NCI-H526 treated with DMSO at 0.1 percent for 48 hours (cell line): Measurements from ENCODE around the gene EXOC2.
"Not testable (repeated sequence)": the region's sequence is repeated elsewhere in the genome, so short reads cannot be mapped to it uniquely, and the experiment has no call there.

Experiments
- DNase-seq: peaks from one replicate; lab custom pipeline; 2025; lab: John Stamatoyannopoulos, UW

EXOC2 gene

GRCh38 chr6:680666-681340, 12.1 kb downstream of the EXOC2 start:
- DNase-seq: no peak

- no peak for DNase-seq
Observed at GRCh38 chr6:680251-680650, 12.7 kb downstream of the EXOC2 start.

DNA sequence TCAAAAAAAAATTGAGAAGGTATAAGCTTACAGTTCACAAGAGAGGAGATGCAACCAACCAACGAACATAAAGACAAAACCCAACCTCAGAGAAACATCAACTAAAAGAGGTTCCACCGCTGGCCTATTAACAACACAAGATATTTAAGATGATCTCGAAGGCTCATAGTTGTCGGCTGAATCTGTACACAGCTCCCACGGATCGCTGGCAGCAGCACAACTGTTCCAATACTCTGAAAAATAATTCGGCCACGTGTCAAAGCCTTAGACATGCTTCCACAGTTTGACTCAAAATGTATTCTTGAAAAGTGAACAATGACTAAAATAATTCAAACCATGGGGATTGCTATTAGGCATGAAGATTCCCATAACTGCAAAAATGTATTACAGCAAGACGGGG, 13.7 kb downstream of the EXOC2 start:
- no peak for DNase-seq

GRCh38 chr6:678520-678919, 14.4 kb downstream of the EXOC2 start:
- no peak for DNase-seq

- no peak for DNase-seq
Observed at GRCh38 chr6:677919-678318, 15.0 kb downstream of the EXOC2 start.

- DNase-seq: no peak
Observed at GRCh38 chr6:674956-675355, 18.0 kb downstream of the EXOC2 start.

GRCh38 chr6:674406-674805, 18.5 kb downstream of the EXOC2 start:
- no peak for DNase-seq

GRCh38 chr6:667253-667927, 25.5 kb downstream of the EXOC2 start:
- DNase-seq: no peak

DNA sequence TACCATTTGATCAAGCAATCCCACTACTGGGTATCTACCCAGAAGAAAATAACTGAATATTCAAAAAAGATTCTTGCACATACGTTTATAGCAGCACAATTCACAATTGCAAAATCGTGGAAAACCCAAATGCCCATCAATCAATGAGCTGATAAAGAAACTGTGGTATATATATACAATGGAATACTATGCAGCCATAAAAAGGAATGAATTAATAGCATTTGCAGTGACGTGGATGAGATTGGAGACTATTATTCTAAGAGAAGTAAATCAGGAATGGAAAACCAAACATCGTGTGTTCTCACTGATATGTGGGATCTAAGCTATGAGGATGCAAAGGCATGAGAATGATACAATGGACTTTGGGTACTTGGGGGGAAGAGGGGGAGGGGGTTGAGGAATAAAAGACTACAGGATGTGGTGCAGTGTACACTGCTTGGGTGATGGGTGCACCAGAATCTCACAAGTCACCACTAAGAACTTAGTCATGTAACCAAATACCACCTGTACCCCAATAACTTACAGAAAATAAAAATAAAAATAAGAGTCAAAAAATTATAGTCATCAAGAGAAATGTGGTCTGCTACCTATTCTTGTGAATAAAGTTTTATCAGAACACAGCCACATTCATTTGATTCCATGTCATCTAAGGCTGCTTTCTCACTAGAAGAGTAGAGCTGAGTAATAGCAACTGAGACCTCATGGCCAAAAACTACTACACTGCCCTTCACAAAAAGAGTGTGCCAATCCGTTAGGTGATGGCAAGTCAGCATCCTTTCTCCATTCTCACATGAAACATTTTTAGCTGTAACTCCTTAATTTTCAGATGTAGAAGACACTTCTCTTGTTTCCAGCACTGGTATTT, 27.3 kb downstream of the EXOC2 start:
- no peak for DNase-seq

DNA sequence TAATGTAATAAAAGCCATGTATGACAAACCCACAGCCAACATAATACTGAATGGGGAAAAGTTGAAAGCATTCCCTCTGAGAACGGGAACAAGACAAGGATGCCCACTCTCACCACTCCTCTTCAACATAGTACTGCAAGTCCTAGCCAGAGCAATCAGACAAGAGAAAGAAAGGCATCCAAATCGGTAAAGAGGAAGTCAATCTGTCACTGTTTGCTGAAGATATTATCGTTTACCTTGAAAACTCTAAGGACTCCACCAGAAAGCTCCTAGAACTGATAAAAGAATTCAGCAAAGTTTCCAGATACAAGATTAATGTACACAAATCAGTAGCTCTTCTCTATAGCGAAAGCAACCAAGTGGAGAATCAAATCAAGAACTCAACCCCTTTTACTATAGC, 29.2 kb downstream of the EXOC2 start:
- not testable (repeated sequence) for DNase-seq

DNA sequence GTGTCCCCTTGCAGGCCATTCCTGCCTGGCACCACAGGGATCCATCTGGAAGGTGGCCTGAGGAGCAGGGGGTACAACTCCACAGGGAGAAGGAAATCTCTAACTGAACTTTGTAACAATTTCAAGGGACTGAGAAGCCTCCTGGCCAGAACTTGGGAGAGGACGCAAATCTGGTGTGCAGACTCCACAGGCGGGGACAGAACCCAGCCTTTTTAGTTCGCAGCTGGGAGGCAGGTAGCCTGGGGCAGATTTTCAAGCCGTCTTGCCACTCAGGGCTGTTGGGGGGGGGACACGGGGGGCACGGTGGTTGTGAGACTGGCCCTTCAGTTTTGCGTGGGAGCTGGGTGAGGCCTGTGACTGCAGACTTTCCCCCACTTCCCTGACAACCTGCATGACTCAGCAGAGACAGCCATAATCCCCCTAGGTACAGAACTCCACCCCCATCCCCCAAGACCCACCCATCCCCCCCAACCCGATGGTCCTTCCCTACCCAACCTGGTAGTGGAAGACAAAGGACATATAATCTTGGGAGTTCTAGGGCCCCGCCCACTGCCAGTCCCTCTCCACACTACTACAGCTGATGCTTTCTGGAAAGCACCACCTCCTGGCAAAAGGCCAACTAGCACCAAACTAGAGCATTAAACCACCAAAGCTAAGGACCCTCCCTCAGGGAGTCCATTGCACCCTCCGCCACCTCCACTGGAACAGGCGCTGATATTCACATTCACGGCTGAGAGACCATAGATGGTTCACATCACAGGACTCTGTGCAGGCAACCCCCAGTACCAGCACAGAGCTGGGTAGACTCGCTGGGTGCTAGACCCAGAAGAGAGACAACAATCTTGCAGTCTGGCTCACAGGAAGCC, 33.0 kb downstream of the EXOC2 start:
- DNase-seq: no peak

DNA sequence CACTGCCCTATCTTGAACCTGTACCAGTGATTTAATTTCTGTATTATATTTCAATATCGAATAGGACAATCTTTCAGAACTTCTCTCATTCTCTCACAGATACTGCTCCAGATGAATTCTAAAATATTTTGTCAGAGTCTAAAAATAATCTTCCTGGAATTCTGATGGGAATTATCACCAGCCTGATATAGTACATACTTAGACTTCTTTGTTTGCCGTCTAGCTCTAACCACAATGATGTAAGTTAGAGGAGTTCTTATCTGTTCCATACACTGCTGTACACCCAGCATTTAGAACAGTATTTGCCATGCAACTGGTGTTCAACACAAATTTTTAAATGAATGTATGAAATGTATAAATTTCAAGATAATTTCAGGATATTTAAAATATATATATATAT, 34.7 kb downstream of the EXOC2 start:
- DNase-seq: no peak

DNA sequence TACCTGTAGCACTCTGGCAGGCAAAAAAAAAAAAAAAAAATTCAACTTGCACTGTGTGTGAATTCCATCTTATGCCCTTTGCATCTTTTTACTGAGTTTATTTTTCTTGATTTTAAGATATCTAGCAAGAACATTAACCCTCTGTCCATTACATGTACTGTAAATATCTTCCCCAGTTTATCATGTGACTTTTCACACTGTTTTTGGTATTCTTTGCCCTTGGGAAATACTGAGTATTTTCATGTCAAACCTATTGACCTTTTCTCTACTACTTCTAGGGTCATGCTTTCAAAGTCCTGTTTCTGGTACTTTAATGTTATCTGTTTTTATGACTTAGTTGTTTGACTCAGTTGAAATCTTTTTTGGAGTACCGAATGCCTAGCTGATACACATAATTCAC, 35.2 kb downstream of the EXOC2 start:
- DNase-seq: no peak

DNA sequence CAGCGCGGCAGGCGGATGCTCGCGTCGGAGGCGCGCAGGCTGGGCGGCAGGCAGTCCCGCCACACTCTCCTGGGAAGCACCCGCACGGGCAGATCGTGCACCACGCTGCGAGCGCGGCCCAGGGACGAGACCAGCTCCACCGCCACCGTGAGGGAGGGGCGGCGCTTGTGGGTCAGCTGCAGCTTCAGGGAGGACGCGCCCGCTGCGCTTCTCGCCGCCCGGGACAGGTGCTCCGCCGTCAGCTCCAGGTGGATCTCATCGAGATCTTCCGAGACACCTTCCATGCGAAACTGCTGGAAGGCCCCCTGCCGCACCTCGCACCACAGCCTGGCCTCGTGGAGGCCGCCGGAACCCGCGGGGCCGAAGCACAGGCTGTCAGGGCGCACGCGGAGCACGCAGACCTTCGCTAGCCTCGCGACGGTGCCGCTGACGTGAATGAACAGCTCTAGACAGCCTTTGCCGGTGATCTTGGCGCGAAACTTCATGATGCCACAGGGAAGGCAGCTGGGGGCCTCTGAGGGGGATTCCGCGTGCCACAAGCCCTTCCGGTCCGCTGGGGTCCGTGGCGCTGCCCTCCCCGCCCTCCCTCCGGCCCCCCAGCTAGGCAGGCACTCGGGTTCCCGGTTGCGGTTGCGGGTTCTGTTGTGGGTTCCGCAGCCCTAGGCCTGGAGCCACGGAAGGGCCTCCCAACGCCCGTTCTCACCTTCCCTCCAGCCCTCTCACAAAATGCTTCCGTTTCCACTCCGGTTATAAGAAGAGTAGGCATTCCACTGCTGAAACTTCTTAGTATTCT, 36.3 kb downstream of the EXOC2 start, which contains the start of gene HUS1B:
TSS of gene HUS1B (minus strand) at position 641 of the 793 bp plus-strand sequence. CDS start at position 485, 156 bp downstream.
- DNase-seq: no peak

DNA sequence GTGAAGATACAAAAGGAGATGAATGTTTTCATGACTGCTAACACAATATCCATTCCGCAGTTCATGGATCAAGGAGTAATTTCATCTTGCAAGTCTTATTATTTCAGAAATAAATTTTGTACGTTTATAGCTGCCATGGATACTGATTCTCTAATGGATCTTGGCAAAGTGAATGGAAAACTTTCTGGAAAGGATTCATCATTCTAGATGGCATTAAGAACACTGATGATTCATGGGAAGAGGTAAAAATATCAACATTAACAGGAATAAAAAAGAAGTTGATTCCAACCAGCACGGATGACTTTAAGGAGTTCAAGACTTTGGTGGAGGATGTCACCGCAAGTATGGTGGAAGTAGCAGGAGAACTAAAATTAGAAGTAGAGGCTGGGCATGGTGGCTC, 38.8 kb downstream of the EXOC2 start:
- no peak for DNase-seq

DNA sequence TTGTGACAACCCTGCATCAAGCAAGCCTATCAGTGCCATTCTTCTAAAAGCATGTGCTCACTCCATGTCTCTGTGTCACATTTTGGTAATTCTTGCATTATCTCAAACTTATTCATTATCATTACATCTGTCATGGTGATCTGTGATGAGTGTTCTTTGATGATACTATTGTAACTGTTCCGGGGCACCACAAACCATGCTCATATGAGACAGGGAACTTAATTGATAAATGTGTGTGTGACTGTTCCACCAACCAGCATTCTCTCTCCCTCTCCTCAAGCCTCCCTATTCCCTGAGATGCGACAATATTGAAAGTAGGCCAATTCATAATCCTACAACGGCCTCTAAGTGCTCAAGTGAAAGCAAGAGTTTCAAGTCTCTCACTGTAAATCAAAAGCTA, 40.1 kb downstream of the EXOC2 start:
- no peak for DNase-seq

- no peak for DNase-seq
Observed at GRCh38 chr6:650098-650497, 42.8 kb downstream of the EXOC2 start.

DNA sequence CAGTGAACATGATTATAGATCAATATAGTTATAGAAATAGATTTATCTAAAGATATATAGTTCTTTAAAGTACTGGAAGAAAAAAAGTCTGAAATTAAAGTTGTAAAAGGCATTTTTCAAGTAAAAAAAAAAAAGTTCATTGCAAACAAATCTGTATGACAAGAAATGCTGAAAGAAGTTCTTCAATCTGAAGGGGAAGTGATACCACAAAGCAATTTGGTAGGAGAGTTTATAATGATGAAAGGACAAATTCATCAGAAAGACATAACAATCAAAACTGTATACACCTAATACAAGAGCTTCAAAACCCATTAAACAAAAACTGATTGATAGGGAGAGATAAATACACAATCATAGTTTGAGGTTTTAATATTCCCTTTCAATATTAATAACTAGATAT, 50.1 kb downstream of the EXOC2 start:
- DNase-seq: no peak

DNA sequence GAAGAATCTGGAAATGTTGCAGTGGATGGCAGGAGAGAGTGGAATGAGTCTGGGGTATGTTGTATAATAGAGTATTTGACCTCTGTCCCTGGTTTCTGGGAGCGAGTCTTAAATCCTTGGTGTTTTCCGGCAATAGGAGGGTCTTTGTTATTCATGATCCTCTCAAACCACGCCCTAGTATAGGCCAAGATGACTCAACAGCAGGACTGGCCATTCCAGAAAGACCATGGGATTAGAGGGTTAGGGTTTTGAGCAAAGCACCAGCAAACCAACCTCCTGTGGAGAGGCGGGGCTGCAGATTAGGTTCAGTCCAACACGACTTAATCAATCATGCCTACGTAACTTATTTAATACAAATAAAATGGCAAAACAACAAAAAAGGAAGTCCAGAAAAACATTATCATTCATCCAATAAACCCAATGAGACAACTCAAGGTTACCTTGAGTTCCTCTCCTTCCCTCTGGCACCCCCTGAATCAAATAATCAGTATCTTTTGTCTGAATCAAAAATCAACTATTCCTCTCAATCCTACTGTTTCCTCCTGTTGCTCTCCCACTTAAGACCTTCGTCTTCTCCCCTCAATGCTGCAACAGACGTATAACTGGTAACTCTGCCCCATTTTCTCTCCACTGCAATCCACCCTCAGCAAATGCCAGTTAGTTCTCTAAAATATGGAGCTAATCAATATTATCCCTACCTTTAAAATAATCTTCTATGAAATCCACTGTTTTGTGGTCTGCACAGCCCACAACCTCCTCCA, 51.5 kb downstream of the EXOC2 start:
- DNase-seq: no peak

DNA sequence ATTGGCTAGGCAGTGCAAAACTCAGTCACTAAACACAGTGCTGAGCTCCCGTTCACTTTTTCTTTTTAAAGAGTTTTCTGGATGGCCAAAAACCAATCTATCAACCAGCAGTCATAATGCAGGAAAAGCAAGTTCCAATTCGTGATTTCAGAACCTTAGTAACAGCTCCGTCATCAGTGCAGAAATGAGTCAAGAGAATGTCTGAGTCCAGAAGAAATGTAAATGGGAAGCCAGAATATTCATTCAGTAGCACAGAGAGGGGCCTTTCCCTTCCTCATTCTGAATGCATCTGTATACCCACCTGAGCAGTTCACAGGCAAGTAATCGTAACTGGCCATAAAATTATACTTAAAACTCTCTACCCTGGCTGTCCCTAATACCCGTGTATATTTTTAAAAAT, 56.5 kb downstream of the EXOC2 start:
- no peak for DNase-seq
